ENCODE data around the gene FMNL2.

The FMNL2 gene

DNA sequence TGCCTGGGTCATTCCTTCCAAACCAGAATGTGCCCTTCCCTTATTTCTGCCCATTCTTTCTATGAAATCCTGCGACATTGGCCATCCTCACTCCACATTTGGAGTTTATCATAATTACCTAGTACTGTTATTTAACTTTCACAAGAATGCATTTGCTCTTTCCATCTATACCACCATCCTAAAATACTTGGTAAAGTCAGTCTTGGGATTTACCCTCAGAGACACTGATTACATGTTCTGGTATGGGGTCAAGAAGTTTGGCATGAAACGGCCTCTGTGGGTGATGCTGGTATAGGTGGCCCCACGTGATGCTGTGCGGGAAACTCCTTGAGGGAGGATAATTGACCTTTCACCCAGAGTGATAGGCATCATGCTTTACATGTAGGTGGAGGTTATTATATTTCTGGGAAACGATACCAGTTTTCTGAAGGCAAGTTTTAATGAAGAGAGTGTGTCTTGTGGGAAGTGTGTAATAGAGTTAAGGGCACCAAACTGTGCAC, 123.5 kb downstream of the FMNL2 start:
- Histone ChIP-seq H3K36me3 (ENCODE audit: insufficient read depth, low read length) (no peaks in the 10 kb centered on the region), H3K4me3 (no peak overlapping the region), H3K27ac (no peak overlapping the region), H3K9me3 (ENCODE audit: low read depth, low read length) (no peaks in the 10 kb centered on the region), H3K9ac (ENCODE audit: insufficient read length) (no peak overlapping the region)
- DNase-seq (ENCODE audit: low read depth, low spot score) = no peak
- TF ChIP-seq EZH2 (IDR thresholded peaks at IDR 0.05) (no peak), FOXP2 (optimal IDR thresholded peaks at IDR 0.05; ENCODE audit: control extremely low read depth, extremely low read length, insufficient read depth) (no peak), POLR2AphosphoS5 (IDR thresholded peaks at IDR 0.05; ENCODE audit: borderline replicate concordance, low read depth, low read length) (no peak)

DNA sequence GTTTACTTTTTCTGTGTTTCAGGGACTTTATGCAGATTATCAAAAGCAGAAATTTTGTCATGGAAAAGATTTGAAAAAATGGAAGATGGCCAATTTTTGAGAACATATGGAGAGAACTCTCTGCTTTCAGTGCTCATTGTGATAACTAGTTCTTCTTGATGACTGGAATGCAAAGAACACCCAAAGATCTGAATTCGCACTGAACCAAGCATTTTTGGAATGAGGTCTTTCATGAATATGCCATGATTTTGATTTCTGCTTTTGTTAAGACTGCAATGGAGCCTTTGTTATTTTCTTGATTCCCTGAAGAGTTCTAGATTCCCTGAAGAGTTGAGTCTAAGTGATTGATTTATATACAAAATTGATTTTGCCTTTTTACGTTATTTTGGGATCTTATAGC, 124.1 kb downstream of the FMNL2 start:
- no peaks in the 10 kb centered on the region for H3K36me3 ChIP-seq (ENCODE audit: insufficient read depth, low read length)
- no peaks in the 10 kb centered on the region for H3K9me3 ChIP-seq (ENCODE audit: low read depth, low read length)
- TF ChIP-seq POLR2AphosphoS5 (IDR thresholded peaks at IDR 0.05; ENCODE audit: borderline replicate concordance, low read depth, low read length) = no peak
- TF ChIP-seq FOXP2 (optimal IDR thresholded peaks at IDR 0.05; ENCODE audit: control extremely low read depth, extremely low read length, insufficient read depth) = no peak
- no peak for TF ChIP-seq EZH2 (IDR thresholded peaks at IDR 0.05)
- no peak for DNase-seq (ENCODE audit: low read depth, low spot score)
- no peak overlapping the region for H3K9ac ChIP-seq (ENCODE audit: insufficient read length)
- no peak overlapping the region for H3K4me3 ChIP-seq
- H3K27ac ChIP-seq = no peak overlapping the region

DNA sequence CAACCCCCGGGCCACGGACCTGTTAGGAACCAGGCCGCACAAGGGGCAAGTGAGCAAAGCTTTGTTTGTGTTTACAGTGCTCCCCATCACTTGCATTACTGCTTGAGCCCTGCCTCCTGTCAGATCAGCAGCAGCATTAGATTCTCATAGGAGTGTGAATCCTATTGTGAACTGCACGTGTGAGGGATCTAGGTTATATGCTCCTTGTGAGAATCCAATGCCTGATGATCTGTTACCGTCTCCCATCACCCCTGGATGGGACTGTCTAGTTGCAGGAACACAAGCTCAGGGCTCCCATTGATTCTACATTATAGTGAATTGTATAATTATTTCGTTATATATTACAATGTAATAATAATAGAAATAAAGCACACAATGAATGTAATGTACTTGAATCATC, 125.6 kb downstream of the FMNL2 start:
- H3K36me3 ChIP-seq (ENCODE audit: insufficient read depth, low read length) = no peaks in the 10 kb centered on the region
- no peak for TF ChIP-seq EZH2 (IDR thresholded peaks at IDR 0.05)
- no peak for TF ChIP-seq FOXP2 (optimal IDR thresholded peaks at IDR 0.05; ENCODE audit: control extremely low read depth, extremely low read length, insufficient read depth)
- no peak for TF ChIP-seq POLR2AphosphoS5 (IDR thresholded peaks at IDR 0.05; ENCODE audit: borderline replicate concordance, low read depth, low read length)
- no peaks in the 10 kb centered on the region for H3K9me3 ChIP-seq (ENCODE audit: low read depth, low read length)
- no peak for DNase-seq (ENCODE audit: low read depth, low spot score)
- H3K4me3 ChIP-seq = no peak overlapping the region
- H3K9ac ChIP-seq (ENCODE audit: insufficient read length) = no peak overlapping the region
- H3K27ac ChIP-seq = no peak overlapping the region

DNA sequence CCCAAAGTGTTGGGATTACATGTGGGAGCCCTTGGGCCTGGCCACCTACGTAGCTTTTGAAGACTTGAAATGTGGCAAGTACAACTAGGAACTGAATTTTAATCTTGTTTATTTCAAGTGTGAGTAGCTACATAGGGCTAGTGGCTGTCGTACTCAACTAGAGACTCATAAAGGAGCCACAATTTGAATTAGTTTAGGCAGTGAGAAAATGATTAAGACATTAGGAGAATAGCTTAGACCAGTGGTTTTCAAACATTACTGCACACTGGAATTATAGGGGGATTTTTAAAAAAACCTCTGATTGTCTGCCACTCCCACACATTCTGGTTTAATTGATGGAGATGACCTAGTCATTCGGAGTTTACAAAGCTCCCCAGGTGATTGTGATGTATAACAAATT, 127.1 kb downstream of the FMNL2 start:
- Histone ChIP-seq H3K9ac (ENCODE audit: insufficient read length) (no peak overlapping the region), H3K27ac (no peak overlapping the region), H3K4me3 (no peak overlapping the region), H3K36me3 (ENCODE audit: insufficient read depth, low read length) (no peaks in the 10 kb centered on the region), H3K9me3 (ENCODE audit: low read depth, low read length) (no peaks in the 10 kb centered on the region)
- no peak for TF ChIP-seq POLR2AphosphoS5 (IDR thresholded peaks at IDR 0.05; ENCODE audit: borderline replicate concordance, low read depth, low read length)
- TF ChIP-seq FOXP2 (optimal IDR thresholded peaks at IDR 0.05; ENCODE audit: control extremely low read depth, extremely low read length, insufficient read depth) = no peak
- no peak for TF ChIP-seq EZH2 (IDR thresholded peaks at IDR 0.05)
- no peak for DNase-seq (ENCODE audit: low read depth, low spot score)

DNA sequence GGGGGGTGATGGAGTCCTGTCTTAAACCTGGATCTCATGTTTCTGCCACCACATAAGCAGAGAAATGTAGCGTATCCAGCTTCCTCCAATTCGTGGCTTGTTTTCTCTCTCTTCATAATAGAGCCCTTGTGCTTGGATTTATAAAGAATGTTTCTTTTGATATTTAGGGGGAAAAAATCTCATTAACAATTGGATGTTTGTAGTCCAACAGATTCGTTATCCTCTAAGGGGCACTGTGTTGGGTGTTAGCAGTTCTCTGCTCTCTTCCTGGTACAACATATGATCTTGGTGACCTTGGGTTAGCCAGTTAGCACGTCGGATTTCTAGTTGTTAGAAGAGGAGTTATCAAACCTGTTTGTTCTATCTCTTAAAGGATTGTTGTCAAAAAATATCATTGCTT, 127.8 kb downstream of the FMNL2 start:
- Histone ChIP-seq H3K36me3 (ENCODE audit: insufficient read depth, low read length) (no peaks in the 10 kb centered on the region), H3K9me3 (ENCODE audit: low read depth, low read length) (no peaks in the 10 kb centered on the region), H3K27ac (no peak overlapping the region), H3K9ac (ENCODE audit: insufficient read length) (no peak overlapping the region), H3K4me3 (no peak overlapping the region)
- no peak for TF ChIP-seq EZH2 (IDR thresholded peaks at IDR 0.05)
- no peak for TF ChIP-seq FOXP2 (optimal IDR thresholded peaks at IDR 0.05; ENCODE audit: control extremely low read depth, extremely low read length, insufficient read depth)
- TF ChIP-seq POLR2AphosphoS5 (IDR thresholded peaks at IDR 0.05; ENCODE audit: borderline replicate concordance, low read depth, low read length) = no peak
- DNase-seq (ENCODE audit: low read depth, low spot score) = no peak

DNA sequence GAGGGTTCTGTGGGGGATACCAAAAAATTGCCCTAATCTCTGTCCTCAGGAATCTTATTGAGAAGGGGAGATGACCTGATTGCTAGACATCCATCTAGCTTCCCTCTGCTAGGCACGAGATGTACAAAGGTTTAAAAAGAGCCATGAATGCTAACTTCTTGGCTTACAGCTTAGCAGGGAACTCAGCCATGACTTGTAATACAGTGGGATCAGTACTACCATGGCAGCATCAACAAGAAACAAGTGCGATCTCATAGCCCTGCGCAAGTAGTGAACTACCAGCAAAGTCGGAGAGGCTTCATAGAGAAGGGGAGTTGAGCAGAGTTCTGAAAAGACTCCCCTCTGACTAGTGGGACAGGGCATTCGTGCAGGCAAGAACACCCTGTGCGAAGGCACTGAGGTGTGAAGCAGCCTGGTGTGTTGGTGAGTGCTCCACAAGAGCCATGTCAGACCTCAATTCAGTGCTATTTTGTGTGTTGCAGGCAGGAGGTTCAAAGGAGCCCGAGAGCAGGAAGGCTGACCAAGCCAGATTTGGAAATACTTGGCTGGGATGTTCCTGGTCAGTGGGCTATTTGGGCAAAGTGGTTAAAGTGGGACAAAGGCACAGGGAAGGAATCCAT, 130.0 kb downstream of the FMNL2 start:
- Histone ChIP-seq H3K9me3 (ENCODE audit: low read depth, low read length) (no peaks in the 10 kb centered on the region), H3K4me3 (no peak overlapping the region), H3K9ac (ENCODE audit: insufficient read length) (no peak overlapping the region), H3K27ac (no peak overlapping the region), H3K36me3 (ENCODE audit: insufficient read depth, low read length) (no peaks in the 10 kb centered on the region)
- DNase-seq (ENCODE audit: low read depth, low spot score) = no peak
- TF ChIP-seq EZH2 (IDR thresholded peaks at IDR 0.05) (no peak), FOXP2 (optimal IDR thresholded peaks at IDR 0.05; ENCODE audit: control extremely low read depth, extremely low read length, insufficient read depth) (no peak), POLR2AphosphoS5 (IDR thresholded peaks at IDR 0.05; ENCODE audit: borderline replicate concordance, low read depth, low read length) (no peak)

DNA sequence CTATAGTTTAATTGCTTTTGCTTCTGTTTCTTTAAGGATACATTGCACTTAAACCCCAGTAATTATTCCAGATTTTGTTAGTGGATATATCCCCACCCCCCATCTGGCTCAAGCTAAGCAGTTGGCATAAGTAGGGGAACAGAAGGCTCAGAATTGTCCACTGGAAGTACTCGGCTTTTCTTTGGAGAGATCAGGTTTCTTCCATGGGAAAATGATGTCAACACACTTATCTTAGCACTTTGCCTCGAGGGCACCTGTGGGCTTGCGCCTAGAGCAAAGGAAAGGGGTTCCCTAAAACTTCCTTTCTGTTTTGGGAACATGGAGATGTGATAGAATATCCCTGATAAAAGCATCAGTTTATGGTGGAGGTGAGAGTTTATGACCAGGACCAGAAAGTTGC, 130.6 kb downstream of the FMNL2 start:
- no peaks in the 10 kb centered on the region for H3K9me3 ChIP-seq (ENCODE audit: low read depth, low read length)
- H3K36me3 ChIP-seq (ENCODE audit: insufficient read depth, low read length) = no peaks in the 10 kb centered on the region
- DNase-seq (ENCODE audit: low read depth, low spot score) = no peak
- TF ChIP-seq EZH2 (IDR thresholded peaks at IDR 0.05) = no peak
- no peak for TF ChIP-seq FOXP2 (optimal IDR thresholded peaks at IDR 0.05; ENCODE audit: control extremely low read depth, extremely low read length, insufficient read depth)
- TF ChIP-seq POLR2AphosphoS5 (IDR thresholded peaks at IDR 0.05; ENCODE audit: borderline replicate concordance, low read depth, low read length) = no peak
- H3K9ac ChIP-seq (ENCODE audit: insufficient read length) = no peak overlapping the region
- no peak overlapping the region for H3K27ac ChIP-seq
- no peak overlapping the region for H3K4me3 ChIP-seq

DNA sequence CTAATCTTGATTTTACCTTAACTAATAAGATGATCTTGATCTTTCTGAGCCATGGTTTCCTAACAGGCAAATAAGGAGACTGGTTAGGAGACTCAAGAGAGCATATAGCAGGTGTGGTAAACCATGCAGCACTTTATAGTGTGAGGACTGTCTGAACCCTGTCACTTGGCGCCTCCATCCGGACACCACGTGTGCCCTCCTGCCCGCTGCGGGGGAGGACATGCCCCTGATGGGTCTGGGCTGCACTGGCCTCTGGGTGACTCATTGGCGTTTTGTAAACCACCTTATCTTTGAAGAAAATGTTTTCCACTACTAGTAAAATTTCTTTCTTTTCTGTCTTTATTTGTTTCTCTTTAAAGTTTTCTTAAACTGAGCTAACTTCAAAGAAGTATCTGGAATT, 131.1 kb downstream of the FMNL2 start:
- Histone ChIP-seq H3K27ac (no peak overlapping the region), H3K9me3 (ENCODE audit: low read depth, low read length) (no peaks in the 10 kb centered on the region), H3K4me3 (no peak overlapping the region), H3K36me3 (ENCODE audit: insufficient read depth, low read length) (no peaks in the 10 kb centered on the region), H3K9ac (ENCODE audit: insufficient read length) (no peak overlapping the region)
- DNase-seq (ENCODE audit: low read depth, low spot score) = no peak
- TF ChIP-seq POLR2AphosphoS5 (IDR thresholded peaks at IDR 0.05; ENCODE audit: borderline replicate concordance, low read depth, low read length) (no peak), FOXP2 (optimal IDR thresholded peaks at IDR 0.05; ENCODE audit: control extremely low read depth, extremely low read length, insufficient read depth) (no peak), EZH2 (IDR thresholded peaks at IDR 0.05) (no peak)
